Natural killer cell (primary cell): ENCODE data around the gene CDC26. TPM values are rescaled to one million over a fixed set of nuclear protein-coding genes. Genes with fewer than 3 reads are reported as not detected.
"Not testable (repeated sequence)": the region's sequence is repeated elsewhere in the genome, so short reads cannot be mapped to it uniquely, and the experiment has no call there.

ENCODE experiments used
- ATAC-seq, 3 donors: fragments of 150-1000 bp in 2 of 3; fragments of 200-7000 bp in 1 of 3; cut with Tn5 transposase; 1 replicate in 1 of 3; 2 replicates in 2 of 3; pipeline ENCODE4 v1.10.0; 2021; ENCODE audit warnings: mild to moderate bottlenecking in 2 of 3, moderate library complexity in 2 of 3
- DNase-seq, 2 donors: peaks; one replicate each; pipeline versions ENCODE4 v3.0.0 to v3.0.0-alpha.2; 2013 to 2021; ENCODE audit warnings: mixed read lengths in 1 of 2
- H3K27ac ChIP-seq: one replicate; pipeline ENCODE4 v1.5.1; 2013; ENCODE audit warnings: mild to moderate bottlenecking, low read length
- H3K27me3 ChIP-seq: one replicate; pipeline ENCODE4 v1.6.1; 2013; ENCODE audit warnings: low read length; ENCODE audit not compliant: control insufficient read depth, insufficient read depth
- H3K36me3 ChIP-seq: one replicate; pipeline ENCODE4 v1.6.1; 2013; ENCODE audit warnings: low read length; ENCODE audit not compliant: control insufficient read depth, insufficient read depth
- H3K4me1 ChIP-seq: one replicate; pipeline ENCODE4 v1.6.1; 2013; ENCODE audit warnings: low read length; ENCODE audit not compliant: control insufficient read depth, insufficient read depth
- H3K4me3 ChIP-seq: one replicate; pipeline ENCODE4 v1.5.1; 2013; ENCODE audit warnings: low read length
- H3K9me3 ChIP-seq: one replicate; pipeline ENCODE4 v1.6.1; 2013; ENCODE audit warnings: low read length; ENCODE audit not compliant: control insufficient read depth, insufficient read depth
- H3K27ac Mint-ChIP-seq, 2 donors: one replicate each; pipeline ENCODE4 v1.8.0; 2022; ENCODE audit warnings: mild to moderate bottlenecking in 2 of 2, mixed read lengths in 2 of 2, moderate library complexity in 1 of 2
- H3K27me3 Mint-ChIP-seq, 2 donors: one replicate each; pipeline ENCODE4 v1.8.0; 2022; ENCODE audit warnings: low read depth in 2 of 2, mixed read lengths in 2 of 2
- H3K36me3 Mint-ChIP-seq: one replicate; pipeline ENCODE4 v1.8.0; 2022; ENCODE audit warnings: mixed read lengths
- H3K4me1 Mint-ChIP-seq, 2 donors: one replicate each; pipeline ENCODE4 v1.8.0; 2022; ENCODE audit warnings: mixed read lengths in 2 of 2
- H3K4me3 Mint-ChIP-seq: one replicate; pipeline ENCODE4 v1.8.0; 2022; ENCODE audit warnings: mild to moderate bottlenecking, moderate library complexity, mixed read lengths
- H3K9me3 Mint-ChIP-seq, 2 donors: one replicate each; pipeline ENCODE4 v1.8.0; 2022; ENCODE audit warnings: mixed read lengths in 2 of 2
- CTCF ChIP-seq: fragments of 200-600 bp; IDR thresholded peaks from one replicate; pipeline ENCODE4 v1.8.0; 2022; ENCODE audit warnings: antibody characterized with exemption
- WGBS: methylation state at CpG from one replicate; pipeline ENCODE4 v1.1.7; 2013; ENCODE audit warnings: missing lambda C conversion rate; ENCODE audit not compliant: insufficient coverage; 5-methylcytosine and 5-hydroxymethylcytosine counted together
- intact Hi-C: fragments of 100-400 bp; cut with micrococcal nuclease; formaldehyde crosslinking; loops from one replicate; pipeline ENCODE4 v1.14.2; 2022
- total RNA-seq, 4 donors: library from RNA; stranded (reverse); fragments of 120-200 nt in 1 of 4; gene quantifications; one replicate each; pipeline versions ENCODE4 v1.2.3 to v1.2.4, GENCODE V29; 2013 to 2022

Gene CDC26
- total RNA-seq, 3 donors from 2014 or later (not counting 1 experiment from before 2014, with no cell fraction given): 16.8 to 24.8 (median 21.5) TPM

- H3K36me3 Mint-ChIP-seq: no peaks in the 10 kb centered on the region
- TF ChIP-seq CTCF: no peak
- no peaks in the 10 kb centered on the region for H3K9me3 Mint-ChIP-seq
- Histone ChIP-seq H3K27ac (no peak overlapping the region), H3K27me3 (no peaks in the 10 kb centered on the region), H3K36me3 (peaks cover 3% of the 10 kb centered on the region), H3K4me1 (no peaks in the 10 kb centered on the region), H3K9me3 (no peaks in the 10 kb centered on the region), H3K4me3 (no peak overlapping the region)
- intact Hi-C loops: loop anchor here (10.0 kb wide), 1 partner anchor 46 kb away; the partner anchor contains the start of genes BSPRY and WDR31
- H3K27me3 Mint-ChIP-seq: peaks cover 7 to 26% of the 10 kb centered on the region in 2 donors
- DNase-seq (no peak), ATAC-seq (no peak)
- H3K4me1 Mint-ChIP-seq: no peaks in the 10 kb centered on the region
- WGBS: 94% methylated on average over 8 of the region's 8 CpGs
- no peak overlapping the region for H3K4me3 Mint-ChIP-seq
- no peak overlapping the region for H3K27ac Mint-ChIP-seq
These were observed 22.9 kb upstream of the CDC26 start for GRCh38 chr9:113298311-113298710.

- DNase-seq: no peak
- no peak overlapping the region for H3K27ac ChIP-seq
- H3K4me3 ChIP-seq: no peak overlapping the region
- no peaks in the 10 kb centered on the region for H3K9me3 ChIP-seq
- no peaks in the 10 kb centered on the region for H3K27me3 ChIP-seq
- no peaks in the 10 kb centered on the region for H3K36me3 Mint-ChIP-seq
- no peak for TF ChIP-seq CTCF
- no peaks in the 10 kb centered on the region for H3K4me1 ChIP-seq
- no peak overlapping the region for H3K4me3 Mint-ChIP-seq
- WGBS: 86% methylated on average over 8 of the region's 9 CpGs
- intact Hi-C loops: loop anchor here (10.0 kb wide), 1 partner anchor 48 kb away; the partner anchor contains the start of genes BSPRY and WDR31
- H3K9me3 Mint-ChIP-seq: no peaks in the 10 kb centered on the region
- H3K36me3 ChIP-seq: peaks cover 12% of the 10 kb centered on the region
- H3K27me3 Mint-ChIP-seq: peaks cover 4 to 20% of the 10 kb centered on the region in 2 donors
- ATAC-seq: no peak
- no peaks in the 10 kb centered on the region for H3K4me1 Mint-ChIP-seq
- H3K27ac Mint-ChIP-seq: no peak overlapping the region
These were observed 21.6 kb upstream of the CDC26 start for GRCh38 chr9:113296796-113297558.

- not testable (repeated sequence) for H3K4me1 ChIP-seq, H3K27ac ChIP-seq, ATAC-seq, H3K9me3 Mint-ChIP-seq, DNase-seq, H3K27ac Mint-ChIP-seq, H3K4me3 ChIP-seq, H3K36me3 Mint-ChIP-seq, H3K27me3 ChIP-seq, H3K4me1 Mint-ChIP-seq, H3K4me3 Mint-ChIP-seq, H3K9me3 ChIP-seq
- 91% methylated on average over 7 of the region's 8 CpGs for WGBS
- intact Hi-C loops: loop anchor here (10.0 kb wide), 1 partner anchor 49 kb away; the partner anchor contains the start of genes BSPRY and WDR31
- peaks cover 17% of the 10 kb centered on the region for H3K36me3 ChIP-seq
- peaks cover 4 to 18% of the 10 kb centered on the region in 2 donors for H3K27me3 Mint-ChIP-seq
These were observed 20.9 kb upstream of the CDC26 start for GRCh38 chr9:113296247-113296646.

- H3K4me1 ChIP-seq: no peaks in the 10 kb centered on the region
- Mint-ChIP-seq H3K4me3 (no peak overlapping the region), H3K4me1 (no peaks in the 10 kb centered on the region), H3K36me3 (peaks cover 14% of the 10 kb centered on the region), H3K27ac (peak overlapping the region in 1 of 2 donors; percentile 29), H3K27me3 (no peaks in the 10 kb centered on the region), H3K9me3 (no peaks in the 10 kb centered on the region)
- intact Hi-C loops: loop anchor here (10.0 kb wide), 1 partner anchor 51 kb away; the partner anchor contains the start of genes BSPRY and WDR31
- no peaks in the 10 kb centered on the region for H3K27me3 ChIP-seq
- H3K27ac ChIP-seq: no peak overlapping the region
- ATAC-seq: no peak
- no peaks in the 10 kb centered on the region for H3K9me3 ChIP-seq
- WGBS: 81% methylated on average over 7 of the region's 7 CpGs
- H3K36me3 ChIP-seq: peaks cover 44% of the 10 kb centered on the region
- TF ChIP-seq CTCF: no peak
- H3K4me3 ChIP-seq: no peak overlapping the region
- DNase-seq: no peak
These were observed 18.0 kb upstream of the CDC26 start for GRCh38 chr9:113293285-113293878.
